Upper lobe of left lung (tissue), 4 donors: ENCODE measurements around the gene ITGAE.

Source experiments
- POLR2A ChIP-seq, 4 donors: fragments of 450-650 bp; IDR thresholded peaks; one replicate each; pipeline ENCODE4 v1.5.1; 2016 to 2017; ENCODE audit warnings: antibody characterized with exemption in 4 of 4, mild to moderate bottlenecking in 2 of 4
- TF ChIP-seq, protein P1 (sequence below), 6 experiments: fragments of 450-650 bp in 4 of 6; fragments of 200-600 bp in 2 of 6; sonication (generic) in 2 of 6; IDR thresholded peaks; one replicate each; pipeline ENCODE4 v1.5.1; 2016 to 2019; ENCODE audit warnings: antibody characterized with exemption in 6 of 6

DNA sequence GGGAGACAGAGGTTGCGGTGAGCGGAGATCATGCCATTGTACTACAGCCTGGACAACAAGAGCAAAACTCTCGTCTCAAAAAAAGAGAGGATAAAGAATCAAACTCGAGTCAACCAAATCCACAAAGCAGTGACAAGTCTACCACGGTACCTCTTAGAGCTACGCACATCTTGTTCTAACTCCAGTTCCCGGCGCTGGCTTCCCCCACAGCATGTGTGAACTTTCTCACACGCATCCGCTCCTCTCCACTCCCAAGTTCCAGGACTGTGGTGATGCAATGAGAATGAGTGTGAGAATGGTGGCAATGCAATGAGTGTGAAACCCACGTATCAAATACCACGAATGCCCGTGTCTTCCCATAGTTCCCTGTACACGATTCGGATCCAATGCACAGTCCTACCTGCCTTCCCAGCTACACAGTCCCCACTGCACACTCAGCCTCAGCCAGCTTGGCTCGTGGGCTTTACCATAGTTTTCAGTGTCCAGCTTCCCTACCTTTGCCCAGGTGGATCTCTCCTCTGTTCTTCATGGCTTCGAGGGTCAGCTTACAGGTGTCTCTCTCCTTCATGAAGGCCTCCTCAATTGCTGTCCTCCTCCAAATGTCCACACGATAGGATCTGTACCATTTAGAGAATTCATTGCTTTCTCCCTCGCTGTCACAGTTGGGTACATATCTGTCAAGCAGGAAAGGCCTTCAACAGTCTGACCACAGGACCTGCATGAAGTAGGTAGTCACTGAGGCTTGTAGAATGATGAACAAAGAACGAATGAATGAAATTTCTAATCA lies 95.9 kb downstream of the ITGAE start:
- TF ChIP-seq, protein P1, sequence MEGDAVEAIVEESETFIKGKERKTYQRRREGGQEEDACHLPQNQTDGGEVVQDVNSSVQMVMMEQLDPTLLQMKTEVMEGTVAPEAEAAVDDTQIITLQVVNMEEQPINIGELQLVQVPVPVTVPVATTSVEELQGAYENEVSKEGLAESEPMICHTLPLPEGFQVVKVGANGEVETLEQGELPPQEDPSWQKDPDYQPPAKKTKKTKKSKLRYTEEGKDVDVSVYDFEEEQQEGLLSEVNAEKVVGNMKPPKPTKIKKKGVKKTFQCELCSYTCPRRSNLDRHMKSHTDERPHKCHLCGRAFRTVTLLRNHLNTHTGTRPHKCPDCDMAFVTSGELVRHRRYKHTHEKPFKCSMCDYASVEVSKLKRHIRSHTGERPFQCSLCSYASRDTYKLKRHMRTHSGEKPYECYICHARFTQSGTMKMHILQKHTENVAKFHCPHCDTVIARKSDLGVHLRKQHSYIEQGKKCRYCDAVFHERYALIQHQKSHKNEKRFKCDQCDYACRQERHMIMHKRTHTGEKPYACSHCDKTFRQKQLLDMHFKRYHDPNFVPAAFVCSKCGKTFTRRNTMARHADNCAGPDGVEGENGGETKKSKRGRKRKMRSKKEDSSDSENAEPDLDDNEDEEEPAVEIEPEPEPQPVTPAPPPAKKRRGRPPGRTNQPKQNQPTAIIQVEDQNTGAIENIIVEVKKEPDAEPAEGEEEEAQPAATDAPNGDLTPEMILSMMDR (IDR thresholded peaks at IDR 0.05): no peak
- TF ChIP-seq POLR2A (IDR thresholded peaks at IDR 0.05): no peak
